Lower lobe of right lung (tissue), 2 donors: ENCODE measurements around the gene ABR. TPM values are rescaled to one million over a fixed set of nuclear protein-coding genes. Genes with fewer than 3 reads are reported as not detected.

ENCODE experiments used
- ATAC-seq, 2 donors: fragments of 200-7000 bp; cut with Tn5 transposase; one replicate each; pipeline ENCODE4 v1.9.1; 2020 to 2022; ENCODE audit warnings: mild to moderate bottlenecking in 2 of 2, moderate library complexity in 2 of 2
- DNase-seq: peaks from one replicate; pipeline ENCODE4 v3.0.0-alpha.2; 2020
- H3K27ac ChIP-seq: fragments of 200-600 bp; one replicate; pipeline ENCODE4 v1.8.0; 2022
- H3K27me3 ChIP-seq: fragments of 200-600 bp; one replicate; pipeline ENCODE4 v1.8.0; 2022; ENCODE audit warnings: low read depth
- H3K36me3 ChIP-seq: fragments of 200-600 bp; one replicate; pipeline ENCODE4 v1.8.0; 2022; ENCODE audit warnings: mild to moderate bottlenecking
- H3K4me1 ChIP-seq: fragments of 200-600 bp; one replicate; pipeline ENCODE4 v1.8.0; 2022
- H3K4me3 ChIP-seq: fragments of 200-600 bp; one replicate; pipeline ENCODE4 v1.8.0; 2022; ENCODE audit warnings: mild to moderate bottlenecking
- H3K9me3 ChIP-seq: fragments of 200-600 bp; one replicate; pipeline ENCODE4 v1.8.0; 2022
- CTCF ChIP-seq: fragments of 200-600 bp; IDR thresholded peaks from one replicate; pipeline ENCODE4 v1.8.0; 2022; ENCODE audit warnings: antibody characterized with exemption, mild to moderate bottlenecking
- intact Hi-C: fragments of 100-400 bp; cut with DNase I; formaldehyde crosslinking; loops from one replicate; pipeline ENCODE4 v1.11.0; 2022
- long read RNA-seq: library from polyadenylated mRNA; unstranded; transcript quantifications from one replicate; pipeline ENCODE4 v2.0.0, GENCODE V29; 2021
- total RNA-seq: library from RNA; stranded (reverse); fragmentation: NEBNext Ultra II Directional; extraction: Animal tissue kit (Norgen Biotek cat#: 25700); gene quantifications from one replicate; pipeline ENCODE4 v1.2.1, GENCODE V29; 2021
- donor health status: DM: no; HTN: yes; CAD: no; lungs with severe emphysema.

ABR gene
- total RNA-seq = 212 TPM
- long read RNA-seq, full-length matches to known transcripts = 23 of 224 reads
- long read RNA-seq, partial matches to known transcripts = 45 of 224 reads
- long read RNA-seq, other reads (novel, unspliced or antisense) = 156 of 224 reads

- intact Hi-C loops = no loop called here
- peak; percentile 73 for DNase-seq
- no peak for TF ChIP-seq CTCF
- Histone ChIP-seq H3K27ac (peak within 1 kb of the TSS; percentile 46), H3K9me3 (no peaks in the 10 kb centered on the region), H3K36me3 (no peaks in the 10 kb centered on the region), H3K4me1 (peaks cover 47% of the 10 kb centered on the region), H3K4me3 (peak within 1 kb of the TSS; percentile 78), H3K27me3 (no peaks in the 10 kb centered on the region)
- ATAC-seq = peak; percentile 75 to 77
Measured at GRCh38 chr17:1179818-1180742, at the start of gene ABR. ABR (minus strand) TSS chr17:1179981; CDS start chr17:1179727, 254 bp downstream.

DNA sequence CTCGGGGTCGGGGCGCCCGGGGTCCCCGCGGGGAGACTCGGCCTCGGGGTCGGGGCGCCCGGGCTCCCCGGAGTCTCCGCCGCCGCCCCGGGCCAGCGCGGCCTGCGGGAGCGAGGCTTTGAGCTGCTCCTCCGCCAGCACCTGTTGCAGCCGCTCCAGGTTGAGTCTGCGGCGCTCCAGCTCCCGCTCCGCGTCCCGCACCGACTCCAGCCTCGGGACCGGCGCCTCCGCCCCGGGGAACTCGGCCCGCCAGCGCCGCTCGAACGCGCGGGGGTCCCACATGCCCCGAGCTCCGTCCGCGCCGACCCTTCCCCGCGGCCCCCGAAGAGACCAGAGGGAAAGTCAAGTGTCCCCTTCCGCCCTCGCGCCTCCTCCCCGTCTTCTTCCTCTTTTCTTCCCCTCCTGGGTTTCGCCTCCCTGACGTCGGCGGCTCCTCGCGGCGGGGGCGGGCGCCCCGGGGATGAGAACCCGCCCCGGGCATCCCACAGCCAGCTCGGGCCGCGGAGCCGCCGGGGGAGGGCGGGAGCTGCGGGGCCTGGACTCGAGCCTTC is 49.6 kb upstream of the ABR start:
- Histone ChIP-seq H3K27ac (peak overlapping the region; percentile 76), H3K36me3 (no peaks in the 10 kb centered on the region), H3K4me3 (peak overlapping the region; percentile 70), H3K27me3 (peaks cover 35% of the 10 kb centered on the region), H3K9me3 (no peaks in the 10 kb centered on the region), H3K4me1 (peaks cover 33% of the 10 kb centered on the region)
- intact Hi-C loops = no loop called here
- TF ChIP-seq CTCF = no peak
- ATAC-seq (peak; percentile 80 to 86), DNase-seq (peak; percentile 90)

DNA sequence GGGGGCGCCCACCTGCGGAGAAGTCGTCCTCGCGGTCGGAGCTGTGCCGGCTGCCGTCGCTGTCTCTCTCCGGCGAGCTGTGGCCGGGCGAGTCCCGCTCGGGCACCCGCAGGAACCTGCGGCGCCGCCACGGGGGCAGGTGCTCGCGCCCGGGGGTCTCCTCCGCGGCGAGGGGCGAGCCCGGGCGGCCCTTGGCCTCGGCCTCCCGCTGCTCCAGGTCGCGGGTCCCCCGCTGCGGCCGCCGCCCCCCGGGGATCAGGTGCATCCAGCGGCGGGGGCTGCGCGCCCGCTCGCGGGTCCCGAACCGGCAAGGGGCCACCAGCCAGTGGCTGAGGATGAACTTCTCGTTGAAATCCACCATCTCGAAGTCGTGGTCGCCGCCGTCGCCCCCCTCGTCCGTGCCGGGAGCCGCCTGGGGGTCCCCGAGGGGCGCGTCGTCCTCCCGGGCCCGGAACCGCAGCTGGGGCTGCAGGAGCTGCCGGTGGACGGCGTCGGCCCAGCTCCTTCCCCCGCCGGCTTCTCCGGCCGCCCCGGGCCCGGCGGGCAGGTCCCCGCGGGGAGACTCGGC is 49.1 kb upstream of the ABR start:
- Histone ChIP-seq H3K9me3 (no peaks in the 10 kb centered on the region), H3K4me1 (peaks cover 33% of the 10 kb centered on the region), H3K36me3 (no peaks in the 10 kb centered on the region), H3K27me3 (peaks cover 35% of the 10 kb centered on the region), H3K27ac (peak overlapping the region; percentile 76), H3K4me3 (peak overlapping the region; percentile 70)
- DNase-seq = peak; percentile 51
- intact Hi-C loops = no loop called here
- no peak for TF ChIP-seq CTCF
- peak in 1 of 2 donors; percentile 9 for ATAC-seq

DNA sequence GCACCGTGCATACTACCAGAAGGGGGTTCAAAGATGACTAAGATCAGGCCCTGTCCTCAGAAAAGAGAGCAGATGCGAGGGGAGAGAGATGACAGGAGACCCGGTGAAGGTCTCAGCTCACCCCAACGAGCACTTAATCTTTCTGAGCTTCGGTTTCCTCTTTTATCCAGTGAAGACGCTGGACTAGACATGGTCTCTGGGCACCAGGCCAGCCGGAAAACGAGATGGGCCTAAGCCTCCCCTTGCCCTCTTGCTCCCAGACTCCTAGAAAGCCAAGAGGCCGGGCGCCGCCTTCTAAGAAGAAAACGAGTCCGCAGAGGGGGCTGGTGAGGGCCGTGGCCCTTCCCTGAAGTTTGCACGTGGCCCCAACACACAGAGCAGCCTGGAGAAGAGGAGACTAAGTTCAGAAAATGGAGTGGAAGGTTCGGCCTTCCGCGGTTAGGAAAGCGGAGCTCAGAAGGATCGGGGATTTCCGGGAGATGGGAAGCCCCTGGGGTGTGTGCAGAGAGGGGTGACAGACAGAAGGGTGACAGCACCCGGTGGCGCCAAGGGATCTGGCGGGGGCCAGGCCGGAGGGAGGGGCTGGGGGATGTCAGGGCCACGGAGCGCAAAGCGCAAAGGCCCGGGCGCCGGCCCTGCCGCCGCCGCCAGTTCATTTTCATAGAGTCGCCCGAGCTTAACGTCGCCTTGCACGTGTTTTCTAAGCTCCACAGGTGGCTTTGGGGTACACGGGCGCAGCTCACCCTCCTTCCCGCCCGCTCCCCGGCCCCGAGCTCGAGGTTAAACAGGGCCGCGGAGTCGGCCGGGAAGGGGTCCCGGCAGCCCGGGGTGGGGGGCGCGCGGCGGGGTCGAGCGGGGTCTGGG is 48.4 kb upstream of the ABR start:
- peak in 1 of 2 donors; percentile 28 for ATAC-seq
- H3K36me3 ChIP-seq = no peaks in the 10 kb centered on the region
- no peak for TF ChIP-seq CTCF
- peaks cover 33% of the 10 kb centered on the region for H3K4me1 ChIP-seq
- H3K27ac ChIP-seq = peak overlapping the region; percentile 76
- no peaks in the 10 kb centered on the region for H3K9me3 ChIP-seq
- peak overlapping the region; percentile 70 for H3K4me3 ChIP-seq
- peak; percentile 61 for DNase-seq
- peaks cover 35% of the 10 kb centered on the region for H3K27me3 ChIP-seq
- intact Hi-C loops = no loop called here

GRCh38 chr17:1227365-1227764 is 47.6 kb upstream of the ABR start:
- Histone ChIP-seq H3K4me1 (peaks cover 27% of the 10 kb centered on the region), H3K4me3 (peak overlapping the region; percentile 70), H3K27me3 (peaks cover 35% of the 10 kb centered on the region), H3K36me3 (no peaks in the 10 kb centered on the region), H3K9me3 (no peaks in the 10 kb centered on the region), H3K27ac (no peak overlapping the region)
- no peak for ATAC-seq
- intact Hi-C loops = no loop called here
- peak; percentile 23 for DNase-seq
- no peak for TF ChIP-seq CTCF
